A673 (cell line): ENCODE results near the gene ANAPC2. TPM values are rescaled to one million over a fixed set of nuclear protein-coding genes. Genes with fewer than 3 reads are reported as not detected.

ENCODE experiments used
- BruUV-seq: library from RNA; stranded (reverse); fragments of 400-500 nt; replicated peaks from 2 replicates; lab custom pipeline; 2021; lab: Mats Ljungman, UMichigan
- CTCF ChIA-PET: fragments of 300-600 bp; sonication (Branson Sonifier 250); formaldehyde crosslinking; loops from one replicate; lab custom pipeline; 2022; ENCODE audit warnings: antibody characterized with exemption; lab: Charles Lee
- POLR2A ChIA-PET: fragments of 300-600 bp; sonication (Branson Sonifier 250); formaldehyde crosslinking; loops from one replicate; lab custom pipeline; 2022; ENCODE audit warnings: antibody characterized with exemption; ENCODE audit not compliant: low non-redundant PET; lab: Charles Lee
- DNase-seq: peaks from one replicate; pipeline ENCODE4 v3.0.0-alpha.2; 2015; ENCODE audit warnings: low spot score
- H3K27ac ChIP-seq: fragments of 200-600 bp; sonication (generic); 2 replicates; pipeline ENCODE4 v1.5.1; 2016; ENCODE audit warnings: mixed run types, low read depth, mild to moderate bottlenecking, mixed read lengths, antibody characterized with exemption, low read length; ENCODE audit not compliant: poor library complexity, severe bottlenecking
- H3K27me3 ChIP-seq: fragments of 200-600 bp; sonication (generic); replicated peaks from 2 replicates; pipeline ENCODE4 v1.6.1; 2017; ENCODE audit warnings: mixed run types, low read depth, mild to moderate bottlenecking, mixed read lengths, antibody characterized with exemption, low read length; ENCODE audit not compliant: insufficient read depth, poor library complexity
- H3K36me3 ChIP-seq: fragments of 200-600 bp; sonication (generic); 2 replicates; pipeline ENCODE4 v1.6.1; 2016; ENCODE audit warnings: mixed run types, mild to moderate bottlenecking, mixed read lengths, antibody characterized with exemption, low read length; ENCODE audit not compliant: insufficient read depth, poor library complexity, severe bottlenecking
- H3K4me1 ChIP-seq: fragments of 200-600 bp; sonication (generic); 2 replicates; pipeline ENCODE4 v1.6.1; 2017; ENCODE audit warnings: mixed run types, mild to moderate bottlenecking, mixed read lengths, antibody characterized with exemption, low read length; ENCODE audit not compliant: insufficient read depth, poor library complexity, severe bottlenecking
- H3K4me3 ChIP-seq: fragments of 200-600 bp; sonication (generic); 2 replicates; pipeline ENCODE4 v1.5.1; 2016; ENCODE audit warnings: low read depth, mixed run types, mild to moderate bottlenecking, mixed read lengths, low read length; ENCODE audit not compliant: poor library complexity, severe bottlenecking
- H3K9me3 ChIP-seq: fragments of 200-600 bp; sonication (generic); 2 replicates; pipeline ENCODE4 v1.6.1; 2016; ENCODE audit warnings: mixed run types, low read depth, mild to moderate bottlenecking, mixed read lengths, antibody characterized with exemption, low read length; ENCODE audit not compliant: poor library complexity, severe bottlenecking
- EZH2 ChIP-seq: fragments of 200-600 bp; sonication (generic); IDR thresholded peaks from 2 replicates; pipeline ENCODE4 v1.6.1; 2017; ENCODE audit warnings: borderline replicate concordance, low read depth, mild to moderate bottlenecking, mixed read lengths, antibody characterized with exemption, low read length; ENCODE audit not compliant: poor library complexity, severe bottlenecking
- intact Hi-C: fragments of 100-400 bp; cut with micrococcal nuclease; formaldehyde crosslinking; loops from one replicate; pipeline ENCODE4 v1.10.0; 2022; ENCODE audit not compliant: unreplicated experiment
- total RNA-seq: library from RNA; stranded (reverse); gene quantifications from 2 replicates; pipeline ENCODE4 v1.2.3, GENCODE V29; 2021
- TF ChIP-seq, protein P1 (sequence below): fragments of 300-800, 200-600 bp; sonication (generic); conservative IDR thresholded peaks from 2 replicates; pipeline ENCODE4 v1.5.1; 2017; ENCODE audit warnings: low read depth, mild to moderate bottlenecking, antibody characterized with exemption, low read length, moderate library complexity, mixed read lengths

The ANAPC2 gene
- total RNA-seq, 1 experiment from 2014 or later, result 49.6 TPM

DNA sequence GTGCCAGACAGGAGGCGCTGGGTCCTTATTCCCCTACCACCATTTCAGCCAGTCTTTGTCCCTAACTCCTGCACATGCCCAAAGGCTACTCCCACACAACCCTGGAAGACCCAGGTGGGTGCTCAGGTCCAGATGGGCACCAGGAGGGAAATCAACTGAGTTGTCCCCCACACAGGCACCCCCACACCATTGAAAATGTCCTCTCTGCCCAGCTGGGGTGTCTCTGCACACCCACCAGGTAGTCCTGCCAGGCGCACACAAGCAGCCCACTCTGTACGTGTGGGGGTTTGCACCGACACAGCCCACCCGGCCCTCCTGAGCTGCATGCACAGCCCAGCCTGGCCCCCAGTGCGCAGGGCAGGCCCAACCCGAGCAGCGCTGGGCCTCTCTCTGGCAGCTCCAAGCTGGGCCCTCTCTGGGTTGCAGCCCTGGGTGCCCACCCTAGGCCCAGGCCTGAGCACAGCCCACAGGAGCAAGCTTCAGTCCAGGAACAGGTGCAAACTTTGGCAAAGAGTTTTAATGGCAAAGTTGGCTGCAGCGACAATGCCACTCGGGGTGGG is 31.5 kb upstream of the ANAPC2 start:
- H3K27me3 ChIP-seq, result no peaks in the 10 kb centered on the region
- no peak overlapping the region for H3K27ac ChIP-seq
- no peaks in the 10 kb centered on the region for H3K9me3 ChIP-seq
- intact Hi-C loops, result loop anchor here (5.0 kb wide), 1 partner anchor 428 kb away; the partner anchor contains the start of gene TMEM141
- CTCF ChIA-PET, result no interaction called here
- H3K36me3 ChIP-seq, result peaks cover 5% of the 10 kb centered on the region
- POLR2A ChIA-PET, result no interaction called here
- no TSS peak for BruUV-seq
- TF ChIP-seq, protein P1, sequence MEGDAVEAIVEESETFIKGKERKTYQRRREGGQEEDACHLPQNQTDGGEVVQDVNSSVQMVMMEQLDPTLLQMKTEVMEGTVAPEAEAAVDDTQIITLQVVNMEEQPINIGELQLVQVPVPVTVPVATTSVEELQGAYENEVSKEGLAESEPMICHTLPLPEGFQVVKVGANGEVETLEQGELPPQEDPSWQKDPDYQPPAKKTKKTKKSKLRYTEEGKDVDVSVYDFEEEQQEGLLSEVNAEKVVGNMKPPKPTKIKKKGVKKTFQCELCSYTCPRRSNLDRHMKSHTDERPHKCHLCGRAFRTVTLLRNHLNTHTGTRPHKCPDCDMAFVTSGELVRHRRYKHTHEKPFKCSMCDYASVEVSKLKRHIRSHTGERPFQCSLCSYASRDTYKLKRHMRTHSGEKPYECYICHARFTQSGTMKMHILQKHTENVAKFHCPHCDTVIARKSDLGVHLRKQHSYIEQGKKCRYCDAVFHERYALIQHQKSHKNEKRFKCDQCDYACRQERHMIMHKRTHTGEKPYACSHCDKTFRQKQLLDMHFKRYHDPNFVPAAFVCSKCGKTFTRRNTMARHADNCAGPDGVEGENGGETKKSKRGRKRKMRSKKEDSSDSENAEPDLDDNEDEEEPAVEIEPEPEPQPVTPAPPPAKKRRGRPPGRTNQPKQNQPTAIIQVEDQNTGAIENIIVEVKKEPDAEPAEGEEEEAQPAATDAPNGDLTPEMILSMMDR, result no peak
- TF ChIP-seq EZH2, result no peak
- peaks cover 9% of the 10 kb centered on the region for H3K4me1 ChIP-seq
- no peak for DNase-seq
- no peak overlapping the region for H3K4me3 ChIP-seq

GRCh38 chr9:137218754-137219271 is 30.5 kb upstream of the ANAPC2 start:
- intact Hi-C loops, result no loop called here
- H3K4me1 ChIP-seq, result peaks cover 9% of the 10 kb centered on the region
- no TSS peak for BruUV-seq
- no peak overlapping the region for H3K4me3 ChIP-seq
- no peaks in the 10 kb centered on the region for H3K9me3 ChIP-seq
- POLR2A ChIA-PET, result no interaction called here
- no peak for DNase-seq
- no peak overlapping the region for H3K27ac ChIP-seq
- CTCF ChIA-PET, result no interaction called here
- TF ChIP-seq, protein P1, result no peak
- TF ChIP-seq EZH2, result no peak
- H3K36me3 ChIP-seq, result peaks cover 5% of the 10 kb centered on the region
- no peaks in the 10 kb centered on the region for H3K27me3 ChIP-seq

DNA sequence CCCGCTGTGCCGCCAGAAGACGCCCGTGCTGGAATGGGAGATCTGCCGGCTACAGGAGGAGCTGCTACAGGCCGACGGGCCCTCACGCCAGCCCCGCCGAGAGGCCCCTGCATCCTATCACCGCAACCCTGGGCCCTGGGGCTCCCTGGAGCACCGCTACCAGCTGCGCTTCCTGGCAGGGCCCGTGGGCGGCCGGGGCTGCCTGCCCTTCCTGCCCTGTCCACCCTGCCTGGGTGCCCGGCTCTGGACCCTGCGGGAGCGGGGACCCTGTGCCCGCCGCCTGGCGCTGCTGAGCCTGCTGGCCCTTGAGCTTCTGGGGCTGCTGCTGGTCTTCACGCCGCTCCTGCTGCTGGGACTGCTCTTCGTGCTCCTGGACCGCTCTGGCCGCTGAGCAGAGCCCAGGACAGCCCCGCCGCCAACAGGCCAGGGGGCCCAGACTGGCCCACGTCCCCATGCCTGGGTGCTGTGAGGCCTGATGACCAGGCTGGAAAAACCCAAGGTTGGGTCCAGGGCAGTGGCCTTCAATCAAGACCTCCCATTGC is 29.9 kb upstream of the ANAPC2 start:
- Histone ChIP-seq H3K27me3 (no peaks in the 10 kb centered on the region), H3K36me3 (peaks cover 5% of the 10 kb centered on the region), H3K4me1 (peaks cover 9% of the 10 kb centered on the region), H3K9me3 (no peaks in the 10 kb centered on the region), H3K27ac (peak overlapping the region; percentile 13), H3K4me3 (no peak overlapping the region)
- DNase-seq, result no peak
- BruUV-seq, result no TSS peak
- POLR2A ChIA-PET, result no interaction called here
- intact Hi-C loops, result no loop called here
- no peak for TF ChIP-seq EZH2
- TF ChIP-seq, protein P1, result no peak
- CTCF ChIA-PET, result no interaction called here
